K562 (cell line): ENCODE measurements around the gene ADCY1. TPM values are rescaled to one million over a fixed set of nuclear protein-coding genes. Genes with fewer than 3 reads are reported as not detected.

Experiments
- ATAC-seq: fragments of 200-7000 bp; cut with Tn5 transposase; 3 replicates; pipeline ENCODE4 v1.9.1; 2020; ENCODE audit warnings: moderate library complexity
- BruUV-seq: library from RNA; stranded (reverse); fragments of 400-500 nt; replicated peaks from 2 replicates; lab custom pipeline; 2021; lab: Mats Ljungman, UMichigan
- CTCF ChIA-PET: fragments of 300-600 bp; formaldehyde crosslinking; extraction: SDS; loops from one replicate; lab custom pipeline; 2021; ENCODE audit warnings: low intra/inter-chr PET ratio; lab: Yijun Ruan, JAX
- POLR2A ChIA-PET: fragments of 300-600, 350-650 bp; sonication (Branson Sonifier 250); formaldehyde crosslinking; extraction: SDS; loops from one replicate; lab custom pipeline; 2021; ENCODE audit warnings: antibody characterized with exemption, inconsistent platforms; lab: Yijun Ruan, JAX
- DNase-seq, 4 experiments: peaks; one replicate each; pipeline versions ENCODE4 v3.0.0 to v3.0.0-alpha.2; 2011 to 2018; ENCODE audit warnings: low spot score in 3 of 4, mixed read lengths in 3 of 4; ENCODE audit errors: extremely low read depth in 1 of 4
- FAIRE-seq: peaks from 2 replicates; lab custom pipeline; 2011; peaks lifted over from hg19 to GRCh38; lab: Jason Lieb, UNC
- H2AFZ ChIP-seq: 2 replicates; pipeline ENCODE4 v1.6.0; 2011; ENCODE audit warnings: low read depth, low read length, control low read depth, inconsistent platforms
- H3K27ac ChIP-seq: fragments of 200-600 bp; 3 replicates; pipeline ENCODE4 v1.8.0; 2011; ENCODE audit warnings: low read depth, mild to moderate bottlenecking, control low read depth, inconsistent platforms, low read length, moderate library complexity, mixed read lengths; ENCODE audit errors: extremely low read depth
- H3K27me3 ChIP-seq, 2 experiments: fragments of 300-600 bp in 1 of 2; 2 replicates in 1 of 2; 3 replicates in 1 of 2; pipeline versions ENCODE4 v1.6.0 to v1.8.0; 2011; ENCODE audit warnings: inconsistent platforms in 2 of 2, low read length in 2 of 2, mild to moderate bottlenecking in 1 of 2, mixed read lengths in 1 of 2, moderate library complexity in 1 of 2; ENCODE audit not compliant: control insufficient read depth in 2 of 2, insufficient read depth in 2 of 2
- H3K36me3 ChIP-seq: fragments of 300-600 bp; 3 replicates; pipeline ENCODE4 v1.8.0; 2011; ENCODE audit warnings: mild to moderate bottlenecking, low read length, inconsistent platforms; ENCODE audit not compliant: control insufficient read depth, insufficient read depth
- H3K4me1 ChIP-seq, 2 experiments: fragments of 200-600 bp in 1 of 2; replicated peaks in 1 of 2; 2 replicates in 1 of 2; 3 replicates in 1 of 2; pipeline versions ENCODE4 v1.5.1 to v1.8.0; 2011; ENCODE audit warnings: inconsistent platforms in 2 of 2, low read length in 2 of 2, mild to moderate bottlenecking in 1 of 2, mixed read lengths in 1 of 2, moderate library complexity in 1 of 2; ENCODE audit not compliant: control insufficient read depth in 2 of 2, insufficient read depth in 2 of 2
- H3K4me2 ChIP-seq: 2 replicates; pipeline ENCODE4 v1.6.1; 2011; ENCODE audit warnings: low read length, control low read depth, inconsistent platforms, mixed read lengths; ENCODE audit not compliant: insufficient read depth
- H3K4me3 ChIP-seq: fragments of 200-600 bp; sonication (generic), shearing (Covaris generic); 2 replicates; pipeline ENCODE4 v1.5.1; 2016; ENCODE audit warnings: control low read depth, inconsistent platforms
- H3K79me2 ChIP-seq: fragments of 200-600 bp; 3 replicates; pipeline ENCODE4 v1.8.0; 2011; ENCODE audit warnings: low read length, inconsistent platforms; ENCODE audit not compliant: control insufficient read depth, insufficient read depth
- H3K9ac ChIP-seq, 2 experiments: 2 replicates each; pipeline versions ENCODE4 v1.6.0 to v1.6.1; 2011; ENCODE audit warnings: low read depth in 2 of 2, low read length in 2 of 2, control low read depth in 1 of 2, inconsistent platforms in 1 of 2, mild to moderate bottlenecking in 1 of 2, mixed read lengths in 1 of 2; ENCODE audit not compliant: insufficient read depth in 1 of 2
- H3K9me1 ChIP-seq: one replicate; pipeline ENCODE4 v1.6.0; 2011; ENCODE audit warnings: inconsistent platforms, mild to moderate bottlenecking, low read length, moderate library complexity; ENCODE audit not compliant: control insufficient read depth, insufficient read depth
- H3K9me3 ChIP-seq: replicated peaks from 2 replicates; pipeline ENCODE4 v1.5.1; 2011; ENCODE audit warnings: low read depth, low read length, inconsistent platforms; ENCODE audit not compliant: control insufficient read depth, insufficient read depth
- H4K20me1 ChIP-seq: replicated peaks from 2 replicates; pipeline ENCODE4 v1.6.1; 2011; ENCODE audit warnings: low read length, inconsistent platforms, mixed read lengths; ENCODE audit not compliant: control insufficient read depth, insufficient read depth
- COPS2 ChIP-seq: fragments of 450-650 bp; conservative IDR thresholded peaks from 2 replicates; pipeline ENCODE4 v1.6.1; 2016; ENCODE audit warnings: mild to moderate bottlenecking, moderate library complexity
- ELF4 ChIP-seq: fragments of 450-650 bp; formaldehyde crosslinking; IDR thresholded peaks from 2 replicates; pipeline ENCODE4 v1.4.0; 2022; ENCODE audit warnings: missing genetic modification characterization
- EZH2 ChIP-seq: IDR thresholded peaks from 2 replicates; pipeline ENCODE4 v1.6.1; 2012; ENCODE audit warnings: low read depth, mild to moderate bottlenecking, inconsistent platforms, low read length, borderline replicate concordance
- MAZ ChIP-seq, 2 experiments: fragments of 450-650 bp in 1 of 2; sonication (generic) in 1 of 2; formaldehyde crosslinking; IDR thresholded peaks in 1 of 2; conservative IDR thresholded peaks in 1 of 2; 2 replicates each; pipeline versions ENCODE4 v1.4.0 to v1.5.0; 2020; ENCODE audit warnings: mild to moderate bottlenecking in 1 of 2, missing genetic modification reagents in 1 of 2
- PCBP1 ChIP-seq: fragments of 200-400 bp; formaldehyde crosslinking; IDR thresholded peaks from 2 replicates; pipeline ENCODE4 v1.6.1; 2018; ENCODE audit warnings: mild to moderate bottlenecking, low read depth, low read length; ENCODE audit not compliant: poor library complexity, severe bottlenecking
- PHTF2 ChIP-seq: fragments of 250-450 bp; sonication (Bioruptor Pico); IDR thresholded peaks from 2 replicates; pipeline ENCODE4 v1.5.0; 2021; ENCODE audit warnings: mild to moderate bottlenecking
- SIX5 ChIP-seq, 2 experiments: IDR thresholded peaks; 2 replicates each; pipeline ENCODE4 v1.6.1; 2011; ENCODE audit warnings: low read length in 2 of 2, borderline replicate concordance in 1 of 2, low read depth in 1 of 2, mild to moderate bottlenecking in 1 of 2, moderate library complexity in 1 of 2; ENCODE audit not compliant: insufficient read depth in 1 of 2
- ZNF561 ChIP-seq: fragments of 450-650 bp; formaldehyde crosslinking; conservative IDR thresholded peaks from 2 replicates; pipeline ENCODE4 v1.4.0; 2020; ENCODE audit warnings: mild to moderate bottlenecking, moderate library complexity
- ZNF766 ChIP-seq: fragments of 200-800 bp; sonication (Bioruptor generic); conservative IDR thresholded peaks from 2 replicates; pipeline ENCODE4 v1.6.1; 2016; ENCODE audit warnings: missing genetic modification characterization, missing compliant biosample characterization
- ZNF780A ChIP-seq: fragments of 250-450 bp; sonication (Bioruptor Pico); IDR thresholded peaks from 2 replicates; pipeline ENCODE4 v1.5.0; 2021; ENCODE audit warnings: mild to moderate bottlenecking
- WGBS: fragments of 100-300 bp; shearing (Covaris generic); methylation state at CpG from one replicate; pipeline ENCODE4 v1.1.6; 2016; ENCODE audit warnings: low coverage, mixed read lengths; ENCODE audit not compliant: insufficient coverage; ENCODE audit errors: missing lambda C conversion rate; 5-methylcytosine and 5-hydroxymethylcytosine counted together
- in situ Hi-C: fragments of 300-500 bp; cut with MboI; formaldehyde crosslinking; loops from 4 replicates; pipeline ENCODE4 v1.15.0; 2018; ENCODE audit warnings: inconsistent platforms, mixed read lengths
- intact Hi-C: fragments of 100-400 bp; cut with micrococcal nuclease; formaldehyde crosslinking; loops from 2 replicates; pipeline ENCODE4 v1.14.2; 2022
- polyA plus RNA-seq, 8 experiments: library from polyadenylated mRNA; depleted of rRNA in 4 of 8; stranded (reverse) in 5 of 8; unstranded in 3 of 8; fragments of >200 nt; fragmentation: Nextera tagmentation in 2 of 8; fragmentation: Illumina TruSeq in 1 of 8; extraction: Ambion mirVana in 2 of 8; extraction: Trizol in 1 of 8; gene quantifications; 2 replicates each; pipeline versions ENCODE4 v1.2.1 to v1.2.3, GENCODE V29; 2011 to 2014; ENCODE audit warnings: inconsistent platforms in 1 of 8, missing spikeins in 1 of 8
- total RNA-seq, 7 experiments: library from RNA; depleted of rRNA in 6 of 7; stranded (reverse); fragments of >200 nt in 6 of 7; fragmentation: Illumina TruSeq in 2 of 7; extraction: Trizol in 2 of 7; gene quantifications; 2 replicates each; pipeline versions ENCODE4 v1.2.1 to v1.2.3, GENCODE V29; 2011 to 2021; ENCODE audit warnings: low replicate concordance in 1 of 7
- TF ChIP-seq, protein P1 (sequence below): sonication (generic); formaldehyde crosslinking; IDR thresholded peaks from 2 replicates; pipeline ENCODE4 v1.8.1; 2023; ENCODE audit warnings: missing genetic modification reagents, mild to moderate bottlenecking, borderline replicate concordance
- TF ChIP-seq, protein P2 (sequence below), 3 experiments: fragments of 200-800 bp in 1 of 3; fragments of 250-450 bp in 1 of 3; fragments of 450-650 bp in 1 of 3; sonication (Bioruptor Pico) in 1 of 3; sonication (Bioruptor generic) in 1 of 3; formaldehyde crosslinking in 1 of 3; IDR thresholded peaks; 2 replicates each; pipeline versions ENCODE4 v1.6.1 to v1.8.0; 2016 to 2022; ENCODE audit warnings: mild to moderate bottlenecking in 2 of 3, missing genetic modification characterization in 2 of 3, missing compliant biosample characterization in 1 of 3, moderate library complexity in 1 of 3

ADCY1 gene
- total and polyA plus RNA-seq, 9 of the 15 experiments (the other 6 are each of a cell fraction or from before 2014, with no cell fraction given), result under 0.01 to 0.18 (median 0.10) TPM; not detected in 4

DNA sequence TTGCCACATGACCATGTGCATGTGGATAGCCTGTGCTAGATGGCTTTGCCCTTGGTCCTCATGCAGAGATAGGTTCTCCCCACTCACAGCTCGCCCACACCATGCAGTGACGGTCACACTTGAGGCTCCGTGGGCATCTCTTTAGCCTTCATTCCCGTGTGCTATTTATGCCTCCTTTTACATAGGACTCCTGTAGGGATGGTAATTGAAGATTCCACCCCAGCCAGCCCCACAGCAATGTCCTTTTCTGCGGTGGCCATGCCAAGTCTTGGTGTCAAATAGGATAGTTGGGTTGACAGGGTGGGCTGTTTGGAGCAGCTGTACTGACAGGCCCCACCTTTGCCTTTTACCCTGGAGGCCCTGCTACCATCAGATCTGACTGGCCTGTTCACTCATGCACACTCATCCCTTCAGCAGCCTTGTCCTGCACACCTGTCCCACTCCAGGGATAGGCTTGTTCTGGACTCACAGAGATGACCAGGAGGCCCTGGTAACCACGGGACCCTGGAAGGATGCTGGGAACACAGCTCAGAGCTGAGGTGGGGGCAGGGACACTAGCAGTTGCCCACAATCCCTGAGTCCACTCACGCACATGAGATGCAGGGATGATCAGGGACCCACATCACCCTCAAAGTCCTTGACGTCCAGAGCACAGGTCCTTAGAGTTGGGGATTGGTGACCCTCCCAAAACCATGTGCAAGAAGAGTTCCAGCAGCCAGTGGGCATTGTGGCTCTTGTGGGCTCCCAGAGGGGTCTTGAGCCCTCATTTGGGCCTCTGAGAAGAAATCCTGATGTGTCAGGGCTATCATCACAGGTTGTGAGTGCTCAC lies 71.2 kb downstream of the ADCY1 start:
- Histone ChIP-seq H2AFZ (no peak overlapping the region), H3K4me2 (no peak overlapping the region), H4K20me1 (no peaks in the 10 kb centered on the region; the same call in 1 of the 2 replicates), H3K79me2 (no peaks in the 10 kb centered on the region), H3K4me3 (no peak overlapping the region), H3K36me3 (no peaks in the 10 kb centered on the region), H3K27me3 (peaks cover 2 to 25% of the 10 kb centered on the region in 2 experiments; a peak in 2 of 5 replicates), H3K9me3 (no peaks in the 10 kb centered on the region), H3K4me1 (no peaks in the 10 kb centered on the region), H3K9me1 (no peaks in the 10 kb centered on the region), H3K9ac (no peak overlapping the region), H3K27ac (no peak overlapping the region)
- BruUV-seq, result no TSS peak
- DNase-seq (no peak), FAIRE-seq (no peak), ATAC-seq (no peak)
- intact Hi-C loops (no loop called here), in situ Hi-C loops (no loop called here)
- WGBS, result 0% methylated on average over 8 of the region's 8 CpGs
- ChIA-PET CTCF (no interaction called here), POLR2A (interaction anchor here (0.7 kb wide), 1 partner anchor 759 kb away, joined by 3 read pairs; no protein-coding TSS in a partner anchor)
- TF ChIP-seq MAZ (CRISPR knock-in tag; conservative IDR thresholded peaks at IDR 0.05 in 1 of 2, IDR thresholded peaks at IDR 0.05 in 1 of 2) (no peak), PCBP1 (no peak), SIX5 (IDR thresholded peaks at IDR 0.05; ENCODE audit: borderline replicate concordance in 1 of 2, insufficient read depth in 1 of 2, low read depth in 1 of 2, low read length in 2 of 2) (no peak), COPS2 (no peak), ELF4 (no peak), ZNF561 (CRISPR knock-in tag) (no peak), ZNF780A (CRISPR knock-in tag) (no peak), ZNF766 (no peak), PHTF2 (CRISPR knock-in tag) (no peak), EZH2 (no peak)
- TF ChIP-seq, protein P1, sequence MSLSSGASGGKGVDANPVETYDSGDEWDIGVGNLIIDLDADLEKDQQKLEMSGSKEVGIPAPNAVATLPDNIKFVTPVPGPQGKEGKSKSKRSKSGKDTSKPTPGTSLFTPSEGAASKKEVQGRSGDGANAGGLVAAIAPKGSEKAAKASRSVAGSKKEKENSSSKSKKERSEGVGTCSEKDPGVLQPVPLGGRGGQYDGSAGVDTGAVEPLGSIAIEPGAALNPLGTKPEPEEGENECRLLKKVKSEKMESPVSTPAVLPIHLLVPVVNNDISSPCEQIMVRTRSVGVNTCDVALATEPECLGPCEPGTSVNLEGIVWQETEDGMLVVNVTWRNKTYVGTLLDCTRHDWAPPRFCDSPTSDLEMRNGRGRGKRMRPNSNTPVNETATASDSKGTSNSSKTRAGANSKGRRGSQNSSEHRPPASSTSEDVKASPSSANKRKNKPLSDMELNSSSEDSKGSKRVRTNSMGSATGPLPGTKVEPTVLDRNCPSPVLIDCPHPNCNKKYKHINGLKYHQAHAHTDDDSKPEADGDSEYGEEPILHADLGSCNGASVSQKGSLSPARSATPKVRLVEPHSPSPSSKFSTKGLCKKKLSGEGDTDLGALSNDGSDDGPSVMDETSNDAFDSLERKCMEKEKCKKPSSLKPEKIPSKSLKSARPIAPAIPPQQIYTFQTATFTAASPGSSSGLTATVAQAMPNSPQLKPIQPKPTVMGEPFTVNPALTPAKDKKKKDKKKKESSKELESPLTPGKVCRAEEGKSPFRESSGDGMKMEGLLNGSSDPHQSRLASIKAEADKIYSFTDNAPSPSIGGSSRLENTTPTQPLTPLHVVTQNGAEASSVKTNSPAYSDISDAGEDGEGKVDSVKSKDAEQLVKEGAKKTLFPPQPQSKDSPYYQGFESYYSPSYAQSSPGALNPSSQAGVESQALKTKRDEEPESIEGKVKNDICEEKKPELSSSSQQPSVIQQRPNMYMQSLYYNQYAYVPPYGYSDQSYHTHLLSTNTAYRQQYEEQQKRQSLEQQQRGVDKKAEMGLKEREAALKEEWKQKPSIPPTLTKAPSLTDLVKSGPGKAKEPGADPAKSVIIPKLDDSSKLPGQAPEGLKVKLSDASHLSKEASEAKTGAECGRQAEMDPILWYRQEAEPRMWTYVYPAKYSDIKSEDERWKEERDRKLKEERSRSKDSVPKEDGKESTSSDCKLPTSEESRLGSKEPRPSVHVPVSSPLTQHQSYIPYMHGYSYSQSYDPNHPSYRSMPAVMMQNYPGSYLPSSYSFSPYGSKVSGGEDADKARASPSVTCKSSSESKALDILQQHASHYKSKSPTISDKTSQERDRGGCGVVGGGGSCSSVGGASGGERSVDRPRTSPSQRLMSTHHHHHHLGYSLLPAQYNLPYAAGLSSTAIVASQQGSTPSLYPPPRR (CRISPR knock-in tag), result no peak
- TF ChIP-seq, protein P2, sequence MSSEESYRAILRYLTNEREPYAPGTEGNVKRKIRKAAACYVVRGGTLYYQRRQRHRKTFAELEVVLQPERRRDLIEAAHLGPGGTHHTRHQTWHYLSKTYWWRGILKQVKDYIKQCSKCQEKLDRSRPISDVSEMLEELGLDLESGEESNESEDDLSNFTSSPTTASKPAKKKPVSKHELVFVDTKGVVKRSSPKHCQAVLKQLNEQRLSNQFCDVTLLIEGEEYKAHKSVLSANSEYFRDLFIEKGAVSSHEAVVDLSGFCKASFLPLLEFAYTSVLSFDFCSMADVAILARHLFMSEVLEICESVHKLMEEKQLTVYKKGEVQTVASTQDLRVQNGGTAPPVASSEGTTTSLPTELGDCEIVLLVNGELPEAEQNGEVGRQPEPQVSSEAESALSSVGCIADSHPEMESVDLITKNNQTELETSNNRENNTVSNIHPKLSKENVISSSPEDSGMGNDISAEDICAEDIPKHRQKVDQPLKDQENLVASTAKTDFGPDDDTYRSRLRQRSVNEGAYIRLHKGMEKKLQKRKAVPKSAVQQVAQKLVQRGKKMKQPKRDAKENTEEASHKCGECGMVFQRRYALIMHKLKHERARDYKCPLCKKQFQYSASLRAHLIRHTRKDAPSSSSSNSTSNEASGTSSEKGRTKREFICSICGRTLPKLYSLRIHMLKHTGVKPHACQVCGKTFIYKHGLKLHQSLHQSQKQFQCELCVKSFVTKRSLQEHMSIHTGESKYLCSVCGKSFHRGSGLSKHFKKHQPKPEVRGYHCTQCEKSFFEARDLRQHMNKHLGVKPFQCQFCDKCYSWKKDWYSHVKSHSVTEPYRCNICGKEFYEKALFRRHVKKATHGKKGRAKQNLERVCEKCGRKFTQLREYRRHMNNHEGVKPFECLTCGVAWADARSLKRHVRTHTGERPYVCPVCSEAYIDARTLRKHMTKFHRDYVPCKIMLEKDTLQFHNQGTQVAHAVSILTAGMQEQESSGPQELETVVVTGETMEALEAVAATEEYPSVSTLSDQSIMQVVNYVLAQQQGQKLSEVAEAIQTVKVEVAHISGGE (CRISPR knock-in tag; IDR thresholded peaks at IDR 0.05), result no peak
